AG10803 (cell line): ENCODE results near the gene ODC1.

Source experiments
- DNase-seq: peaks from one replicate; pipeline ENCODE4 v3.0.0; 2010; ENCODE audit warnings: low read depth
- H3K4me3 ChIP-seq: 2 replicates; pipeline ENCODE4 v1.5.1; 2011; ENCODE audit warnings: mild to moderate bottlenecking, low read length, control low read depth
- CTCF ChIP-seq: conservative IDR thresholded peaks from 2 replicates; pipeline ENCODE4 v1.5.1; 2011; ENCODE audit warnings: mild to moderate bottlenecking, low read length, control low read depth, inconsistent platforms

The ODC1 gene

GRCh38 chr2:10471046-10471571 lies 23.0 kb upstream of the ODC1 start:
- H3K4me3 ChIP-seq: no peak overlapping the region
- DNase-seq: no peak
- TF ChIP-seq CTCF: no peak

GRCh38 chr2:10469955-10470608 lies 22.0 kb upstream of the ODC1 start:
- no peak overlapping the region for H3K4me3 ChIP-seq
- DNase-seq: no peak
- TF ChIP-seq CTCF: no peak

- no peak for DNase-seq
- TF ChIP-seq CTCF: no peak
- H3K4me3 ChIP-seq: no peak overlapping the region
Observed at GRCh38 chr2:10469301-10469700, 21.2 kb upstream of the ODC1 start.

GRCh38 chr2:10467401-10467800 lies 19.3 kb upstream of the ODC1 start:
- TF ChIP-seq CTCF: no peak
- no peak overlapping the region for H3K4me3 ChIP-seq
- no peak for DNase-seq

GRCh38 chr2:10466801-10467200 lies 18.7 kb upstream of the ODC1 start:
- no peak for DNase-seq
- H3K4me3 ChIP-seq: no peak overlapping the region
- no peak for TF ChIP-seq CTCF

GRCh38 chr2:10465910-10466309 lies 17.8 kb upstream of the ODC1 start:
- TF ChIP-seq CTCF: no peak
- DNase-seq: no peak
- no peak overlapping the region for H3K4me3 ChIP-seq
